ENCODE measurements around the gene RPL26.
"Not testable (repeated sequence)": the region's sequence is repeated elsewhere in the genome, so short reads cannot be mapped to it uniquely, and the experiment has no call there.

The RPL26 gene

DNA sequence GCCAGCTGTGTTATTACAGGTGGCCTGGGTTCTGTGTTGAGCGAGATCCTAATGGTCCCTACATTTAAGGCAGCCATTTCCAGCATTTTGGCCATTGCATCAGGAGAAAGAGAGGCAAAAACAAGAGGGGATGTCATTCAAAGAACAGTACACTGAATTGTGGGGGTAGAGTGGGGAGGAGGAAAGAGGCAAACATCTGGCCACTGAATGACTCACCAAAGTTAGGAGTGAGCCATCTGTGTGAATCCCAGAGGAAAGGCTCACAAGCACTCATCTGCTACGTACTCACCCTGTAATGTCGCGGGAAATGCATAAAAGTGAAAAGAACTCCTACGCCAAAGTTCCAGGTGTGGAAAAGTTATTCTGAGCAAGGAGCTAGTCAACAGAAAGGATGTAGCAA lies 23.2 kb downstream of the RPL26 start:
- H3K4me3 ChIP-seq (ENCODE audit: low read depth, low read length): no peak overlapping the region
- no peaks in the 10 kb centered on the region for H3K4me1 ChIP-seq
- H3K27me3 ChIP-seq: no peaks in the 10 kb centered on the region
- no peaks in the 10 kb centered on the region for H3K9me3 ChIP-seq
- no peak for TF ChIP-seq CTCF (IDR thresholded peaks at IDR 0.05; ENCODE audit: low read depth, low read length)
- no peaks in the 10 kb centered on the region for H3K36me3 ChIP-seq
- no peak for DNase-seq

DNA sequence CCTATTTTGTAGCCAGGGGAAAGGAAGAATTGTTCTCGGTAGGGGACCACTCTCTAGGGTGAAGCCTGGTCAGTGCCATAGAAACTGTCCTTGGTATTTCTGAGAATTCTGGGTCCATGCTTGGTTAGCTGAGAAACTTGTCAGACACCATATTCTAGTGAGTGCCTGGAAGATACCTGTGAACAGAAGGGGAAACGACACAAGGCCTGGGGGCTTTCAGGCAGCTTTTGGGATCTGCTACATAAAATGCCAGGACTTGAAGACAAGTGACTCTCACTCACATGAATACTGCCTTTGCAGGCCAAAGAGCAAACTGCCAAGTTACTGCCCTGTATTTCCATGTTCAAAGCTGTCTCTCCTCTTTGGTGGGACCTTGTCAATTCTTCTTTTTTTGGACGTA lies 25.1 kb downstream of the RPL26 start:
- H3K4me1 ChIP-seq: no peaks in the 10 kb centered on the region
- H3K4me3 ChIP-seq (ENCODE audit: low read depth, low read length): no peak overlapping the region
- no peaks in the 10 kb centered on the region for H3K36me3 ChIP-seq
- DNase-seq: no peak
- TF ChIP-seq CTCF (IDR thresholded peaks at IDR 0.05; ENCODE audit: low read depth, low read length): no peak
- H3K9me3 ChIP-seq: no peaks in the 10 kb centered on the region
- no peaks in the 10 kb centered on the region for H3K27me3 ChIP-seq

GRCh38 chr17:8354236-8354635 lies 28.8 kb downstream of the RPL26 start:
- TF ChIP-seq CTCF (IDR thresholded peaks at IDR 0.05; ENCODE audit: low read depth, low read length): no peak
- Histone ChIP-seq H3K4me1 (no peaks in the 10 kb centered on the region), H3K27me3 (no peaks in the 10 kb centered on the region), H3K36me3 (no peaks in the 10 kb centered on the region), H3K9me3 (no peaks in the 10 kb centered on the region), H3K4me3 (ENCODE audit: low read depth, low read length) (no peak overlapping the region)
- no peak for DNase-seq

GRCh38 chr17:8353736-8354135 lies 29.3 kb downstream of the RPL26 start:
- no peaks in the 10 kb centered on the region for H3K9me3 ChIP-seq
- DNase-seq: no peak
- no peak overlapping the region for H3K4me3 ChIP-seq (ENCODE audit: low read depth, low read length)
- no peak for TF ChIP-seq CTCF (IDR thresholded peaks at IDR 0.05; ENCODE audit: low read depth, low read length)
- no peaks in the 10 kb centered on the region for H3K36me3 ChIP-seq
- H3K4me1 ChIP-seq: no peaks in the 10 kb centered on the region
- H3K27me3 ChIP-seq: no peaks in the 10 kb centered on the region

- H3K4me1 ChIP-seq: no peaks in the 10 kb centered on the region
- TF ChIP-seq CTCF (IDR thresholded peaks at IDR 0.05; ENCODE audit: low read depth, low read length): no peak
- no peak for DNase-seq
- H3K9me3 ChIP-seq: no peaks in the 10 kb centered on the region
- H3K36me3 ChIP-seq: no peaks in the 10 kb centered on the region
- H3K4me3 ChIP-seq (ENCODE audit: low read depth, low read length): no peak overlapping the region
- no peaks in the 10 kb centered on the region for H3K27me3 ChIP-seq
Measured at GRCh38 chr17:8350339-8350738, 32.7 kb downstream of the RPL26 start.

- not testable (repeated sequence) for H3K27me3 ChIP-seq; H3K4me3 ChIP-seq (ENCODE audit: low read depth, low read length); DNase-seq; H3K4me1 ChIP-seq; H3K36me3 ChIP-seq; H3K9me3 ChIP-seq
Measured at GRCh38 chr17:8347001-8347400, 36.0 kb downstream of the RPL26 start.
